GM15510 (cell line): ENCODE measurements around the gene MMEL1.

Source experiments
- POLR2A ChIP-seq: IDR thresholded peaks from 3 replicates; pipeline ENCODE4 v1.6.1; 2011; ENCODE audit warnings: borderline replicate concordance; ENCODE audit not compliant: insufficient read length; ENCODE audit errors: extremely low read depth

The MMEL1 gene

GRCh38 chr1:2573250-2573920, 59.4 kb downstream of the MMEL1 start:
- TF ChIP-seq POLR2A: no peak

GRCh38 chr1:2571348-2571747, 61.5 kb downstream of the MMEL1 start:
- TF ChIP-seq POLR2A: no peak

- no peak for TF ChIP-seq POLR2A
Observed at GRCh38 chr1:2570332-2570731, 62.5 kb downstream of the MMEL1 start.

GRCh38 chr1:2569060-2569459, 63.8 kb downstream of the MMEL1 start:
- TF ChIP-seq POLR2A: no peak

GRCh38 chr1:2567083-2567679, 65.6 kb downstream of the MMEL1 start:
- no peak for TF ChIP-seq POLR2A

GRCh38 chr1:2566101-2567045, 66.4 kb downstream of the MMEL1 start:
- TF ChIP-seq POLR2A: no peak

GRCh38 chr1:2564815-2565374, 67.9 kb downstream of the MMEL1 start:
- no peak for TF ChIP-seq POLR2A

- no peak for TF ChIP-seq POLR2A
Observed at GRCh38 chr1:2564006-2564814, 68.6 kb downstream of the MMEL1 start.

GRCh38 chr1:2563205-2563604, 69.6 kb downstream of the MMEL1 start:
- no peak for TF ChIP-seq POLR2A

- no peak for TF ChIP-seq POLR2A
Observed at GRCh38 chr1:2561898-2562895, 70.6 kb downstream of the MMEL1 start.

GRCh38 chr1:2561446-2561845, 71.4 kb downstream of the MMEL1 start:
- no peak for TF ChIP-seq POLR2A

- no peak for TF ChIP-seq POLR2A
Observed at GRCh38 chr1:2560299-2561073, 72.3 kb downstream of the MMEL1 start.

GRCh38 chr1:2559509-2560298, 73.1 kb downstream of the MMEL1 start:
- TF ChIP-seq POLR2A: no peak
